ENCODE data around the gene ABO.

- no peak for TF ChIP-seq EP300 (IDR thresholded peaks at IDR 0.05)
- TF ChIP-seq POLR2A (IDR thresholded peaks at IDR 0.05), result no peak
- TF ChIP-seq CTCF (IDR thresholded peaks at IDR 0.05), result no peak
- no peak for TF ChIP-seq POLR2AphosphoS5 (IDR thresholded peaks at IDR 0.05)
These were observed 53.7 kb downstream of the ABO start for GRCh38 chr9:133221177-133221809.
